Hematopoietic multipotent progenitor cell (in vitro differentiated cells): Measurements from ENCODE around the gene CCDC61. TPM values are rescaled to one million over a fixed set of nuclear protein-coding genes. Genes with fewer than 3 reads are reported as not detected.

Experiments
- DNase-seq, 3 donors: peaks; one replicate each; pipeline ENCODE4 v3.0.0-alpha.2; 2011 to 2015; ENCODE audit warnings: low read depth in 2 of 3, low spot score in 2 of 3
- total RNA-seq: library from RNA; depleted of rRNA; stranded (reverse); fragments of >200 nt; gene quantifications from one replicate; pipeline ENCODE4 v1.2.3, GENCODE V29; 2012

Gene CCDC61
- total RNA-seq, 1 donor: 14.3 TPM

DNA sequence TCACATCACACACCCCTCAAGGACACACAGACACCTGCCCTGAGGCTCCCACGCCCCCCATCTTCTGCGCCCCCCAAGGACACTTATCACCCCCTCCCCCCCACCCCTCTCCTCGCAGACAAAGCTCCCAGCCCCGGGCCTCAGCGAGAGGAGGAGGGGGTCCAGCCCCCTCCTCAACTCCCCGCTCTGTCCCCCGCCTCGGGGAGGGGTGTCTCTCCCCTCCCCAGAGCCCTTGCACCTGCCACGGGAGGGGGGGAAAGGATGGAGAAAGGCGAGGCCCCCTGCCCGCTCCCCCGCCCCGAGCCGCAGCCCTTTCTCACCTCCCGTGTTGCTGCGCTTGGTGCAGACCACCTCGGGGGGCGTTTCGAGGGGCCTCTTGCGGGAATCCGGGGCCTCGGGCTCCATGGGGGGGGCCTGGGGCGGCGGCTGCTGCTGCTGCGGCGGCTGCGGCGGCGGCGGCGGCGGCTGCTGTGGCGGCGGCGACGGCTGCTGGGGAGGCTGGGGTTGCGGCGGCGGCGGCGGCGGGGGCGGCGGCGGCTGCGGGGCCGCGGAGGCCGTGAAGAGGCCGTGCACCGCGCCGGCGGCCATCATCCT lies 22.2 kb upstream of the CCDC61 start:
- DNase-seq: no peak

DNA sequence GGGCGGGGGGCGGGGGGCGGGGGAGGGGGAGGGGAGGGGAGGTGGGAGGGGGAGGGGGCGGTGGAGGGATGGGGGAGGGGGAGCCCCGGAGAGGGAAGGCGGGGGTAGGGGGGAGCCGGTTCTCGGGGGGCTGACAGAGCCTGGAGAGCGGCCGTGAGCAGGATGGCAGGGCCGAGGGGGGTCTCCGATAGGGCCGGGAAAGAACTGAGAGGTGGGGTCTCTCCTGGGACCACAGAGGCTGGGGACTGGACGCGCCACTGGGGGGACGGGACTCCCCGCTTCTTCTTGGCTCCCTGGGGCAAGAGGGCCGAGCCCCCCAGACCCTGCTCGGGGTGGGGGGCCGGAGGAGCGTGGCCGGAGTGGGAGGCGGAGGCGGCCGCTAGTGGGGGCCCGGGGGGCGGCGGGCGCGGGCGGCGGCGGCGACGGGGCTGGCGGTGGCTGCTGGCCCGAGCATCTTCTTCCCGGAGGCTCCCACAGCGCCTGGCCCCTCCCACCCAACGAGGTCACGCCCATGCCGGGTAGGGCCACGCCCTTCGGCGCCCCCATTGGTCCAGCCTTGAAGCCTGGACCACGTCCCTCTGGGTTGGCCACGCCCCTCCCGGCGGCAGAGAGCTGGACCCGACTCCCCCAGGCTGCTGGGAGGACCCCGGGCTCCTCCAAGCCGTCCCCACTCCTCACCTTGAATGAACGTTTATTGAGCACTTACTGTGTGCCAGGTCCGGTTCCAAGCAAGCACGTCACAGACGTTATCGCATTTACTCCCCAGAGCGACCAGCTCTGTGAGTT lies 21.5 kb upstream of the CCDC61 start, which contains the start of gene NOVA2:
Gene NOVA2 (minus strand): TSS at position 313 of the 786 bp plus-strand sequence. CDS start 514 bp downstream, outside the sequence.
- no peak for DNase-seq

DNA sequence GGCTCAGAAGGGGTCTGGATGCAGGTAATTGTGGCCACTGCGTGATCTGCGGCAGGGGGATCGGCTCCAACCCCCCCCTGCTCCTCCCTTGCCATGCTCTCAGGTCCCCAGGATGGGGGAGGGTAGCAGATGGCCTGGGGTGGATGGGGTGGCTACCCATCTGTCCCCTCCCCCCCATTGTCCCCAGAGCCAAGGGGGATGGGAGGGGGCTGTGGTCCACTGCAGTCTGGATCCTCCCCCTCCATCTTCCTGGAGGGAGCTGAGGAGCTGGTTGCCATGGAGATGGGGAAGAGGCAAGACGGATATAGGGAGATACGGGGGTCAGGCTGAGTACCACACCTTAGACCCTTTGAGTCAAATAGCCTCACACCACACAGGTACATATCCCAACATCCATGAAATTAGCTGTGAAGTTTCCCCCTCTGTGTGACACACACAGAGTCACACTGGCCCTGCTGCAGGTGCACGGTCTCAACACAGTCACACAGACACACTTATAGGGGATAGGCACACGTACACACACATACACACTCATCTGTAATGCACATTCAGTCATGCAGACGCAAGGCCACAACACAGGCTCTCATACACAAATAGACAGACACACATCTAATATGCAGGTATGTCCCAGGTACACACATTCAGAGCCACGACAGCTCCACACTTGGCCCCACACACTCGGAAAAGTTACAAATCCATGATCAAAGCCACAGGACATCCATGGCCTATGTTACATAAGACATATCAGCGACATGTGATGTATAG lies 19.8 kb upstream of the CCDC61 start:
- DNase-seq: no peak

DNA sequence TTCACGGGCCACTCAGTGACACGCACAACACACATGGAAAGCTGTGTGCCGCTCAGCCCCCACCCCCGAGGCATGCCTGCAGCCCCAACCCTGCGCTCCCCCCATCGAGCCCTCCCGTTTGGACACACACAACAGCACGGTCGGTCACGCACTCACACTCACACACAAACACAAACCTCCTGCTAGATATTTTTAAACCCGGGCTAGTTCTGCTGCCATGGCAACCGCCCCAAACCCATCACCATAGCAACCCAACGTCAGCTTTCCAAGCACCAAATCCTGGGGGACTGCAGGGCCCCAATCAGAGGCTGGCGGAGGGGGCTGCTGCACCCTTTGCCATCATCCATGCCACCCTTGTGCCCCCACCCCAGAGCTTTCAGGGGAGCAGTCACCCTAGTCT lies 19.1 kb upstream of the CCDC61 start:
- peak in 1 of 3 donors; percentile 42 for DNase-seq

GRCh38 chr19:45978156-45978555 lies 17.1 kb upstream of the CCDC61 start:
- no peak for DNase-seq

DNA sequence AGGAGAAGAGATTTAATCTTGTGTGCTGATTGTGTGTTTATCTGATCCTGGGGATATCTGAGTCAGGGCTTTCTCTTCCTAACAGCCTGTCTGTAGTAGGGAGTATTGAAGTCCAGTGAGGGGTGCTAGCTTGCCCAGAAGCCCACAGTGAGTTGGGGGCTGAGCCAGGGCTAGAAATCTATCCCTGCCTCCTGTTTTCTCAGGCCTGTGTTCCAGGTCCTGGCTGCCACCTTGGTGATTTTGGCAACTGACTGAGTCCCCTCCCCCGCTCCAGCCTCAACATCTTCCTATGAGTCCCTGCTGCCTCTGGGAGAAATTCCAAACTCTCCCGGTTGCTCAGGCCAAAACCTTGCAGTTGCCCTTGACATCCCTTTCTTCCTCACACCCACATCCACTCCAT lies 13.9 kb upstream of the CCDC61 start:
- no peak for DNase-seq

DNA sequence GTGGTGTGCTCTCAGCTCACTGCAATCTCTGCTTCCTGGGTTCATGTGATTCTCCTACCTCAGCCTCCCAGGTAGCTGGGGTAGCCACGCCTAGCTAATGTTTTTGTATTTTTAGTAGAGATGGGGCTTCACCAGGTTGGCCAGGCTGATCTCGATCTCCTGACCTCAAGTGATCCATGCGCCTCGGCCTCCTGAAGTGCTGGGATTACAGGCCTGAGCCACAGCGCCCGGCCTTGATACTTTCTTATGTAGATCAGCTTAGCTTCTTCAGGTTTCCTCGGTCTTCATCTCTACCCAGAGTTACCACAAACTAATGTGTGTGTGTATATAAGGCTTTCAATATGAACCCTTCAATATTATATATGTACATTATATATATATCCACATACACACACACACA lies 9.9 kb upstream of the CCDC61 start:
- DNase-seq: no peak

GRCh38 chr19:45990113-45990728 lies 5.0 kb upstream of the CCDC61 start:
- no peak for DNase-seq

DNA sequence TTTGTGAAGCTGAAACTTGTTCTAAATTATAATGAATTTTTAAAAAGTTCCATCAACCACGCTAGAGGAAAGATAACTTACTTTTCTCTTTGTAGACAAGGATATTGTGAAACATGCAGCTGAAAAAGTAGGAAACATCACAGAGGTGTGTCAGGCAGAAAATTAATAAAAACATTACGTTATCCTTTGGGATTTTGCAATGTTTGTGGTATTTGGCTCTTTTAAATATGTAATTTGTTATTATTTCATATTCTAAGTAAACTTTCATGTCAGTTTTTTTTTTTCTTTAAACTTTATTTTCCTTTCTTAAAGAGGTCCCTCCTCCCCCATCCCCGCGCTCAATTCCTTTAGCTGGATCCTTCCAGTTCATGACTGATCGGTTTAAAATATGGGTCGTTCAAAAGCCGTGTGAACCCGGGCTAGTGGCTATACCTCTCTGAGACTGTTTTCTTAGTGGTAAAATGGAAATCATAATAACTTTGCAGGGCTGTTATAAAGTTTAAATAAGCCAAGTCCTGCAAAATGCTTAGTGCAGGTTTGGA lies 740 bp upstream of the CCDC61 start:
- no peak for DNase-seq

DNA sequence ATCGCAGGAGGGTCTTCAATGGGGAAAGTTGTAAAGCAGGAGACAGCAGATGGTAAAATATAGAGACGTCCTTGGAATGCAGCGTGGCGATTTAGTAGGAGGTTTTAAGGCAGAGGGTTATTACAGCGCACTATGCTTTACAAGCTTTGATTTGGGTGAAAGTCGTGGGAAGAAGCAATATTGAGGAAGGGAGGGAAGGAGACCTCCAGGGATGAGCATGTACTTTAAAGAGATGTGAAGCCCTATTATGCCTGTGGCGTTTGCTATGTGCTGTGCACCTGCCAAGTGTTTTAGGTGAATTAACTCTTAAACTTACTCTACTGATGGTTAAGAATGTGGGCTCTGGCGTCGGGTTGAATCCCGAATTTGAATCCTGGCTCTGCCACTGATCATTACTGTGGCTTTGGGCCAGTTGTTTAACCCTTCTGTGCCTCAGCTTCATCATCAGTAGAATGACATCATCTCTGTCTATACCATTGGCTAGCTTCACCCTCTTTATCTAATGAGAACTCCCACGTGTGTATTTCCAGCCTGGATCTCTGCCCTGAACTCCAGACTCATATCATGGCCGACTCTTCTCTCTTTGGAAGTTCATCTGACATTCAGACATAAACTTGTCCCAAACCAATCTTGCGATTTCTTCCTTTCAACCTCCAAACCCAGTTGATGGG lies 583 bp downstream of the CCDC61 start:
- no peak for DNase-seq

DNA sequence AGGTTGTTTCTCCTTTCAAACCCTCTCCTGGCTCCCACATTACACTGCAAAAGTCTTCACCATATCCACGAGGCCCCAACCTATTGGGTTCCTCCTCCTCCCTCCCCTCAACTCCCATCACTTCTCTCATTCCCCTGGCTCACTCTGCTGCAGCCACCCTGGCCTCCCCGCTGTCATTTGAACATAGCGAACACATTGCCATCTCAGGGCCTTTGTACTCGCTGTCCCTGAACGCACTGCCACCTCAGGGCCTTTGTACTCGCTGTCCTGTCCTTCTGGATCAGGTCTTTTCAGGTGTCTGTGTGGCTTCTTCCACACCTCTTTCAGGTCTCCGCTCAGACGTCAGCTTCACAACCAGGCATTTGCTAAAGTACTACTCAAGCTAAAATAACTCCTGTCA lies 1.7 kb downstream of the CCDC61 start:
- no peak for DNase-seq

DNA sequence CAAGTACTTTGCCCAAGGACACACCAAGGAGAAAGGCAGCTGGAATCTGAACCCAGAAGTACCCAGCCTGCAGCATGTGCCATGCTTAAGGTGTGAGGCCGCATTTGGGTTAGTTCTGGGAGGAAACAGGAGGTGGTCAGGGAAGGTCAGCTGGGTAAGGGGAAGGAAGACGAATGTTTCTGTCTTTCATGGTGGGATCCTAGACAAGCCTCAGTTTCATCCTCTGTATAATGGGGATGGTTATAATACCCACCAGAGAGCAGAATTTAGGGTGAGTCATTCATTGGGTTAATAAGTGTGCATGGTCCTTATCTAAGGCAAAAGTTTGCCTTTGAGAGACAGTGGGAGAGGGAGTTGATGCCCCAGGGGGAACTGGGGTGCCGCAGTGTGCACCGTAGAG lies 3.6 kb downstream of the CCDC61 start:
- DNase-seq: no peak

- DNase-seq: no peak
Observed at GRCh38 chr19:45999653-46000121, 4.4 kb downstream of the CCDC61 start.

- peak; percentile 47 to 52 (median 49) for DNase-seq
Observed at GRCh38 chr19:46000491-46001246, 5.4 kb downstream of the CCDC61 start.

GRCh38 chr19:46002678-46003275 lies 7.5 kb downstream of the CCDC61 start:
- no peak for DNase-seq

DNA sequence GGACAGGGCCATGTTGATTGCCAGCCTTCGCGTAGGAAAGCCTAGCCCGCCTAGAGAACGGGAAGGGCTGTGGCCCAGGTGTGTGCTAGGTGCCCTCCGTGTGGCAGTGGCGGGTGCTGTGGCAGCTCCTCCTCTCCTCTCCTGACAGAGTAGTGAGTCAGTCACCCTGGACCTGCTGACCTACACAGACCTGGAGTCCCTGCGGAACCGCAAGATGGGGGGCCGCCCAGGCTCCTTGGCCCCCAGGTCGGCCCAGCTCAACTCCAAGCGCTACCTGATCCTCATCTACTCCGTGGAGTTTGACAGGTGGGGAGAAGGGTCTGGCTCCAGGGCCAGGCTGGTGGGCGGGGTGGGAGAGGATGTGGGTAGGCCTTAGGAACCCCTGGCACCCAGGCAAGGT lies 11.1 kb downstream of the CCDC61 start:
- no peak for DNase-seq

- peak; percentile 60 to 73 (median 63) for DNase-seq
Observed at GRCh38 chr19:46009530-46010510, 14.6 kb downstream of the CCDC61 start.

GRCh38 chr19:46014534-46014933 lies 19.3 kb downstream of the CCDC61 start:
- no peak for DNase-seq
